Bronchial epithelial cell (primary cell): ENCODE measurements around the gene SGTB. TPM values are rescaled to one million over a fixed set of nuclear protein-coding genes. Genes with fewer than 3 reads are reported as not detected.

Experiments used
- DNase-seq: peaks from one replicate; pipeline ENCODE4 v3.0.0-alpha.2; 2010; ENCODE audit warnings: low read depth
- FAIRE-seq: peaks from 2 replicates; lab custom pipeline; 2011; peaks lifted over from hg19 to GRCh38; lab: Jason Lieb, UNC
- H3K27me3 ChIP-seq: 2 replicates; pipeline ENCODE4 v1.5.1; 2011; ENCODE audit warnings: low read length; ENCODE audit not compliant: control insufficient read depth, insufficient read depth
- H3K36me3 ChIP-seq: 2 replicates; pipeline ENCODE4 v1.5.1; 2011; ENCODE audit warnings: low read length; ENCODE audit not compliant: control insufficient read depth, insufficient read depth
- H3K4me3 ChIP-seq: 2 replicates; pipeline ENCODE4 v1.5.1; 2011; ENCODE audit warnings: mild to moderate bottlenecking, low read depth, low read length, control low read depth
- total RNA-seq: library from RNA; depleted of rRNA; stranded (reverse); fragments of >200 nt; gene quantifications from 2 replicates; pipeline ENCODE4 v1.2.1, GENCODE V29; 2014
- TF ChIP-seq, protein P1 (sequence below): IDR thresholded peaks from 2 replicates; pipeline ENCODE4 v1.5.1; 2011; ENCODE audit warnings: mild to moderate bottlenecking, moderate library complexity, low read length, control low read depth, inconsistent platforms; ENCODE audit not compliant: insufficient read depth, severe bottlenecking

The SGTB gene
- total RNA-seq, 1 donor from 2014 or later = 12.9 TPM

DNA sequence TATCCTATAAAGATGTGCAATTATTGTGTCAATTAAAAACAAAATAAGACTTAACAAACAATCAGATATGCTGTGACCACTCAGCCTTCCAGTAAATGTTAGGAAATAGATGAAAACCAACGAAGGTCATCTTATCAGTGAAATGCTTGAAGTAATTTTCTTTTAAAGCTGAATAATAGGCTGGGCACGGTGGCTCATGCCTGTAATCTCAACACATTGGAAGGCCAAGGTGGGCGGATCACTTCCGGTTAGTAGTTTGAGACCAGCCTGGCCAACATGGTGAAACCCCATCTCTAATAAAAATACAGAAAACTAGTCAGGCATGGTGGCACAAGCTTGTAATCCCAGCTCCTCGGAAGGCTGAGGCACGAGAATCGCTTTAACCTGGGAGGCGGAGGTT, 31.3 kb upstream of the SGTB start:
- no peak for FAIRE-seq

DNA sequence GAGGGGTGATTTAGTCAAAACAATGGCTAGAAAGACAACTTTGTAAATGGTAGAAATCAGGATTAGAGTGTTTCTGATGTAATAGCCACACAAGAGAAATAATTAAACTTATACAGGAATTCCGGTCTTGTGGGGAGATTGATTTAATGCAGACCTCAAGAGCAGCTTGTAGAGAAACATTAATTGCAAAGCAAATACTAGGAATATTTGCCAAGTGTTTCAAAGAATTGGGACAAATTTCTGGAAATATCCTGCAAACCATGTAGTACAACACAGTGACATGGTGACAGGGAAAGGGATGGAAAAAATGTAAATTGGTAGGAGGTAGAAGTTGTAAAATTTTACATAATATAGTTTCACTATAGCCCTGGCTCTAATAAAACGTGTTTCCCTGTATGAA, 29.0 kb upstream of the SGTB start:
- TF ChIP-seq, protein P1, sequence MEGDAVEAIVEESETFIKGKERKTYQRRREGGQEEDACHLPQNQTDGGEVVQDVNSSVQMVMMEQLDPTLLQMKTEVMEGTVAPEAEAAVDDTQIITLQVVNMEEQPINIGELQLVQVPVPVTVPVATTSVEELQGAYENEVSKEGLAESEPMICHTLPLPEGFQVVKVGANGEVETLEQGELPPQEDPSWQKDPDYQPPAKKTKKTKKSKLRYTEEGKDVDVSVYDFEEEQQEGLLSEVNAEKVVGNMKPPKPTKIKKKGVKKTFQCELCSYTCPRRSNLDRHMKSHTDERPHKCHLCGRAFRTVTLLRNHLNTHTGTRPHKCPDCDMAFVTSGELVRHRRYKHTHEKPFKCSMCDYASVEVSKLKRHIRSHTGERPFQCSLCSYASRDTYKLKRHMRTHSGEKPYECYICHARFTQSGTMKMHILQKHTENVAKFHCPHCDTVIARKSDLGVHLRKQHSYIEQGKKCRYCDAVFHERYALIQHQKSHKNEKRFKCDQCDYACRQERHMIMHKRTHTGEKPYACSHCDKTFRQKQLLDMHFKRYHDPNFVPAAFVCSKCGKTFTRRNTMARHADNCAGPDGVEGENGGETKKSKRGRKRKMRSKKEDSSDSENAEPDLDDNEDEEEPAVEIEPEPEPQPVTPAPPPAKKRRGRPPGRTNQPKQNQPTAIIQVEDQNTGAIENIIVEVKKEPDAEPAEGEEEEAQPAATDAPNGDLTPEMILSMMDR = no peak
- no peak overlapping the region for H3K4me3 ChIP-seq
- DNase-seq (no peak), FAIRE-seq (no peak)
- H3K36me3 ChIP-seq = no peaks in the 10 kb centered on the region
- H3K27me3 ChIP-seq = no peaks in the 10 kb centered on the region

More for the DNA sequence above, 31.3 kb upstream of the SGTB start:
- TF ChIP-seq, protein P1 = no peak
- no peaks in the 10 kb centered on the region for H3K27me3 ChIP-seq
- no peak overlapping the region for H3K4me3 ChIP-seq
- DNase-seq = no peak
- no peaks in the 10 kb centered on the region for H3K36me3 ChIP-seq

DNA sequence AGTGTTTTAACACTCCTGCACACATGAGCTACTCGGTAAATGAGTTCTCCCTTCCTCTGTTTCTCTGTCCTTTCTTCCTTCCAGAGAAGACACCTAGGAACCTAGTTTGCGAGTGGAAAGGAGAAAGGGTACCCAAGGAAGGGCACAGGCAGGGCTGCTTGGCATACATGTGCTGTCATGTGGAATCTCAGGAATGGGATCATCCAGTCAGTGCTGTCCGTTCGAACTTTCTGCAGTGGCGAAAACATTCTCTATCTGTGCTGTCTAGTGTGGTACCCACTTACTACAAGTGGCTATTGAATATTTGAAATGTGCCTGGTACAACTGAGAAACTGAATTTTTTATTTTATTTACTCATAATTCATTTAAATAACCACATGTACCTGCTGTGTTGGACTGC, 28.0 kb upstream of the SGTB start:
- no peak for FAIRE-seq
- no peak for DNase-seq
- no peaks in the 10 kb centered on the region for H3K36me3 ChIP-seq
- H3K4me3 ChIP-seq = no peak overlapping the region
- TF ChIP-seq, protein P1 = no peak
- no peaks in the 10 kb centered on the region for H3K27me3 ChIP-seq

DNA sequence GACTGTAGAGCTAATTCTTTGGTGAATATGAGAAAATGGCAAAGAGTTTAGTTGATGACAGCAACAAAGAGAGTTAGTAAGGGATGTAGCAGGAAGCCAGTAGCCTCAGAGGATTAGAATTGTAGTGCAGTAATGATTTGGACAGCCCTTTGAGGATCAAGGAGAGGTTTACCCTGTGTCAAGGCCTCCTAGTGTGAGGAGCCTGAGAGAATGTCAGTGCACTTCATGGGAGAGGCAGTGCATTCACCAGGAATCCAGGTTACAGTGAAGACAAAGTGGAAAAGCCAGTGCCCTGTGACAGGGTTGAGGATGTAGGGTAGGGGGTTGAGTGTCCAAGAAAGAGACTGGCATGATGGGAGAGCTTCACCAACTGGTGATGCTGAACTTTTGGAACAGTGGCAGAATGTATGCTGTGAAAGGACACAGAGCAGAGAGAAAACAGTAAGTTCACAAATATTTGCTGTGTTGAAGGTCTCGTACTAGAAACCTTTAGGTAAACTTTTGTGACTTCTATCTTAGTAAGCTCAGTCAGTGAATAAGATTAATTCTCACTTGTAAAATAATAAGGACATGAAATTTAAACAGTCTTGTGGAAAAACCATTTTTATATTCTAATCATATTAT, 27.4 kb upstream of the SGTB start:
- no peak for DNase-seq
- no peaks in the 10 kb centered on the region for H3K27me3 ChIP-seq
- no peaks in the 10 kb centered on the region for H3K36me3 ChIP-seq
- TF ChIP-seq, protein P1 = no peak
- no peak overlapping the region for H3K4me3 ChIP-seq
- FAIRE-seq = no peak

DNA sequence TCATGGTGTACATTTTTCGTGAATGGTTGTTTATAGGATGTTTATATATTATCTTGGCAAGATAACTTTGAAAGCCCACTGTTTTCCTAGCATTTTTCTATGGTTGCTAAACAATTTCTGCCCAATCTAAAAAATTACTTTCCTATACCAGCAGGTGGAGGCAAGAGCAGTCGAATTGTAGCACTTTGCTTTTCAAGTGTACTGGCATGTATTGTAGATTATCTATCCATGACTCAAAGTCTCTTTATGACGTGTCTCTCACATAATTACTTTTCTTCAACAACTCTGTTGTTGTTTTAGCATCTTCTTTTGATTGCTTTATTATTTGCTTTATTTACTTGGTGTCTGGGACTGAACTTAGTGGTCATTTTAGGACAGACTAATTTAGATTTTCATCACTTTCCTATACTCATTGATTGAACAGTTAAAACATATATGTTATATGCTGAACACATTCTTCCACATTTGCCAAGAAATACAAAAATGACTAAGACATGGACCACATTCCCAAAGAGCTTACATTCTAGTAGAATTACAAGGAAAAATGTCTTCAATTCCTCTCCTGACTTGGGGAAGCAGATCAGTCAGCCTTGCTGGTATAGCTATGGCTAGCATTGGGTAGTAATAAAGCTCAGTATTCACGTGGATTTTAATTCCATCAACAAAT, 20.8 kb upstream of the SGTB start:
- TF ChIP-seq, protein P1 = peak; percentile 54
- DNase-seq (peak; percentile 85), FAIRE-seq (no peak)
- Histone ChIP-seq H3K27me3 (no peaks in the 10 kb centered on the region), H3K36me3 (no peaks in the 10 kb centered on the region), H3K4me3 (no peak overlapping the region)
